Right renal pelvis (tissue), 4 donors: ENCODE results near the gene DOP1A. TPM values are rescaled to one million over a fixed set of nuclear protein-coding genes. Genes with fewer than 3 reads are reported as not detected.

Source experiments
- DNase-seq, 4 donors: peaks; one replicate each; pipeline ENCODE4 v3.0.0-alpha.2; 2013; ENCODE audit warnings: low read depth in 4 of 4, low spot score in 3 of 4, missing footprints in 1 of 4
- polyA plus RNA-seq, 4 donors: library from polyadenylated mRNA; unstranded; fragments of 120-200 nt; gene quantifications; one replicate each; pipeline ENCODE4 v1.2.1, GENCODE V29; 2013; ENCODE audit not compliant: insufficient read length in 4 of 4

Gene DOP1A
- polyA plus RNA-seq = 10 to 100 TPM; 30.4 to 40.5 (median 34.8) TPM

DNA sequence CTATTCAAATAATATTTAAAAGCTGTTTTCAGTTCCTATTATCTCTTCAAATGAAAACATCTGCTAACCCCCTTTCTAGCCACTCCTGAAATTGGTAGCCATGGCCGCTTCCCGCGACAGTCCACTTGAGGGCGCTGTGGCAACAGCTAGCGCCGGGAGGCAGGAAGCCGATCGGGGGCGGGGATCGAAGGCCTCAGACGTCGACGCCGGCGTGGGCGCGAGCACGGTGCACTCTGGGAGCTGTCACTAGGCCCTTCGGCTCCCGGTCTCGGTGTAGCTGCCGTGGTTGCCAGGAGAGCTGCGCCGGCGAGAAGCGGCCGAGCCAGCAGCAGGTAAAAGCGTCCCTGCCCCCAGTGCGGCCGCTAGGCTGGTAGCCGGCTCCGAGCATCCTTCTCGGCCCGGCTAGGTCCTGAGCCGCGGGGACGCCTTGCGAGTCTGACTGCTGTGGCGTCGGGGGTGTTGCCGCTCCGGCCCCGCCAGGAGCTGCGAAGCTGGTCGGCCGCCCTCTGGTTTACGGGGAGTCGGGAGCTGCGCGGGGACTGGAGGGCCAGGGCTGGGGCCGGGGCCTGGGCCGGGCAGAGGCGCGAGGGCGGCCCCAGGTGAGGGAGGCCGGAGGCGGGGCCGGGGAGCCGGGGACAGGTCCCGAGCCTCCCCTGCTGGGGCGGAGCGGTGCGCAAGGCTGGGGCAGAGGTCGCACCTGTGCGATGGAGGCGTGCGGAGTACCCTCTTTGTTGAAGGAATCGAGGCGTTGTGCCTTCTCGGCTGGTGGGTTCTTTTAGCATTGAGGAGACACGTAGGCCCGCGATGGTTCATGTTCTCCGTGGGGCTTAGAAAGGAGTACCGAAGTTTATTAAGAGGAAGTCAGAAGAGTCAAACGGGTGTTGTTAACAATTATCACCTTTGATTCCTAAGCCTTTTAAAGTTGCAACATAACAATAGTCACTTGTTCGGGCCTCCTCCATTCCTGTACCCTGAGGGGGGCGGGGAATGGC is at the start of gene DOP1A:
Gene DOP1A (plus strand): TSS at position 224 of the 992 bp plus-strand sequence. CDS start 29,307 bp downstream, outside the sequence.
- DNase-seq = peak; percentile 83 to 93 (median 87)

DNA sequence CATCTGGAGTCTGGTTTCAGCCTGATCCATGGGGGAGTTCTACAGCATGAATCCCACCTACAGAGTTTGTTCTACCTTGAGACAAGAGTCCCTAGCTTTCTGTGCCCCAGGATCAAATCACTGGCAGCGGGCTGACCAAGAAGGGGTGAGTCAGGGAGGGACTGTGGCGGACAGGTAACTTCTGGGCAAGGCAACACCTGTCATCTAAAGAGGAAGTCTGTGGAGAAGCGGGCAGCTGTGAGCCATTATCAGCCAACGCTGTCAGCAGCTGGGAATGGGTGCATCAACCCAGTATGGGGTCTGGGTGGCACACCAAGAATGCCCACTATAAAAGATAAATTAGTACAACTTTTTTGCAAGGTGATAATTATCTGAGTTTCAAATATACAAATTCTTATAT is 47.7 kb upstream of the DOP1A start:
- no peak for DNase-seq

GRCh38 chr6:83031689-83032088 is 35.8 kb upstream of the DOP1A start:
- no peak for DNase-seq

DNA sequence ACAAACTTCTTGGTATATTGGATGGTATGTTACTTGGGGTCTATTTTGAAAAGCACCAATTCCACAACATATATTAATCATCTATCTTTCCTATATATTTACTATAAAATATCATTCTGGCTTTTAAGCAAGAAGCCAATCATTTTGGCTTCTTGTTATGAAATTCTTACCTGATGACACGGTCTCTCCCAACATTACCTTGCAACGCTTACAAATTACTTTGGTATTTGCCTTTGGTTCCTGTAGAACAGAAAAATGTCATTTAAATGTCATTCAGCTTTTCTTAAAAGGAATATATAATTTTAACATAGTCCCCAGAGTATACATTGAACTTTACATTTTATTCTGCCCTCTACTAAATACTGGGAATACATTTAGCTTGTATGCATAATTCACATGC is 29.2 kb upstream of the DOP1A start:
- no peak for DNase-seq

- DNase-seq = no peak
These were observed 24.9 kb upstream of the DOP1A start for GRCh38 chr6:83042467-83043053.

GRCh38 chr6:83044091-83044768 is 23.2 kb upstream of the DOP1A start:
- DNase-seq = no peak

DNA sequence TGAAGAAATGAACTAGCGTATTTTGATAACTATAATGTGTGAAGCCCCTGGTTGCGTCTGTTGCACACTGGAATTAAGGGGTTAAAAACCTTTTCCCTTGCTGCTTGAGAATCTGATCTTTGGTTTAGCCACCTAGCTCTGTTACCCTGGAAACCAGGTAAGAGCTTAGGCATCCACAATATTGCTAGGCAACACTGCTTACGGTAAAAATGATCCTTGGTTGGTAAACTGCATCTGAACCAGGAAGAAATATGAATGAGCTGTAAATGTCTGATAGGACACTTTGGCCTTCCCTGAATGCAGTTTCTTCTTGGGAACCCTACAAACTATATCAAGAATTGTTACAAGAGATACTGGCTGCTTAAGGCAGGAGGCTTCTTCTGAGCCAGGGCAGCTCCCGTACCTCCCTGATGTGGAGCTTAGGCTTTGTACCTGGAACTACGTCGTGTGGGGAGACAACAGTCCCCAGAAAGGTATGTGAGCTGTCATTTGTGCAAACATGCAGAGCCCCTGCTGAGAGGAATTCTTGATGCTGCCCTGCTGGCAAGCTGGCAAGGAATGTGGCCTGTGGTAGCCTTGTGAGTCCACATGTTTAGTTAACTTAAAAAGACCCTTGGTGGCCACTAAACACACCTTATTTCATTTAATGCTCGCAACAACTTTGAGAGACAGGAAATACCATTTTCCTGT is 20.3 kb upstream of the DOP1A start:
- no peak for DNase-seq

DNA sequence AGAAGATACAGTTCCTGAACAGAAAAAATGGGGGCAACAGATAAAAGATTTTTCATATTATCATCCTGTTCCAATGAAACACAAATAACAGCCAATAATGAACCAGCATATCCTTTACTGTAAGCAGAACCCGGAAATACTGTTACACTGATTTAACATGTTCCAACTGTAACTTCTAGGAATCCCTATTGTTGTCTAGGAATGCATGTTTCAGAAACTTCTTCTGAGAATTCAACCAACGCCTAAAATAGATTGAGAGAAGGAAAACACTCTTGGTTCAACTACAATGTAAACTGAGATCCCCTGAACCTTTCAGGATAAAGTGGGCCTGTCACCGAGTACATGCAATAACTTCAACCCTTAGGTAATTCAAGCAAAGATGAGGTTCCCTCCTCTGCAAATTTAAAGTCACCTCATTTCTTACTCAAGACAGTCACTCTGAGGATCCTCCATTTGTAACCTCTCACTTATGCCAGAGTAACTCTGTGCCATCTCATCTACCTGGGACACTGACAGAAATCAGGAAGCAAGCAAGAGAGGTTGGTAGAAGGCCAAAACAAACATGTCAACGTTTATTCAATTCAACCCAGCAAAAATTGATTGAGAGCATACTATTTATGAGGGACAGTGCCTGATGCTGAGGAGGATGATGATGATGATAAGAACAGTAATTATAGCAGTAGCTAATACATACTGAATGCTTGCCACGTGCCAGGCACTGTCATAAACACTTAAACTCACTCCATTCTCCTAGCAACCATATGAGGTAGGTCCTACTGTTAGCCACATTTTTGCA is 15.9 kb upstream of the DOP1A start:
- no peak for DNase-seq

DNA sequence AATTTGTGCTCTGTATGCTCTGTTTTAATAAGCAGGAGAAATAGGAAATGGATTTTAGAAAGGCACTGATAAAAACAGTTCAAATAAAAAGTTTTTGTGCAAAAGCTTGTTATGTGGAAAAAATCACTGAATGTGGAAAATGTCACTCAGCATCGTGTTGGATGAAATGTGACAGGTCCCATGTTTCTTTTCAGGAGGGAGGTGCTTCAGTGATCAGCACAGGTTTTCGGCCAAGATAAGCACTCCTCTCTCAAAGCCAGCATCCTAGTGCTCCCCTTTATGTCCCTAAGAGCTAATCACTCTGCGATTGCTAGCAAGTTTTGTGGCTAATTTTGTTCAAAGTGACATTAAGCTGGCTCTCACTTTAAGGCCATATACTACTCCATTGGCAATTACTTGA is 13.8 kb upstream of the DOP1A start:
- no peak for DNase-seq

DNA sequence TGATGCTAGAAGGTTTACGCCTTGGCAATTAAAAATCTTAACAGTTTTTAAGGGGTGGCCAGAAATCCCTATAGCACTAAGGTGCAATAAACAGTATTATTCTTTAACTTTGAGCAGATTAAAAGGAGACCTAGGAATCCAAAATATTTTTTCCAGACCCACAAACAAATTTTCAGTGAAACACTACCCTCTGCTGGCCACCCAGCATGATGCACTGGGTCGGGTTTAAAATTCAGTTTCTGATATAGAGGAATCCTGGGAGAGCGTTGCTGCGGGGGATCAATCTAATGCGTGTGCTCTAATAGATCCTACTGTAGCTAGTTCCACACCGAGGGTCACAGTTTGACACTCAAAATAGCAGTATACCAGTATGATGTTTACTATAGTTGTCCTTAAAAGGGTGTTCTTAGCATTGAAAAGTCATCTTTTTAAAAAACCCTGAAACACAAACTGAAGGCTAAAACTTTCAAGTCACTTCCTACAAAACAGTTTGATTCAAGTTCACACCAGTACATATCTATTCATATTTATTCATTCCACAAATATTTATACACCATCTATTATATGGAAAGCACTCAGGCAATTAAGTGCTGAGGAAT is 12.0 kb upstream of the DOP1A start:
- peak in 1 of 4 donors; percentile 43 for DNase-seq

GRCh38 chr6:83057705-83058321 is 9.7 kb upstream of the DOP1A start:
- DNase-seq = peak in 1 of 4 donors; percentile 36

DNA sequence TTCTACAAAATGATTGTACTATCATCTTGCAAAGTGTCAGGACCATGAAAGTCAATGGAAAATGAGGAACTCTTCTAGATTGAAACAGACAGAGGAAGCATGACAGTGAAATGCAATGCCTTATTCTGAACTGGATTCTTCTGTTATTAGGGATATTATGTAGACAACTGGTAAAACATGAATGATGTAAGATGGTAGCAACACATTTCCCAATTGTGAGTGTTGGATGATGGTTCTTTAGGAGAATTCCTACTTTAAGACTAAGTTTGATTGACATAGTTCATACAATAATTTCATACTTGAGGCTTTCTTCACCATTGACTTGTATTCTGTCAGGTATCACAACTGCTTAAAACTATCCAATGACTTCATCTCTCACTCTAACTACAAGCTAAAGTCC is 6.3 kb upstream of the DOP1A start:
- DNase-seq = no peak

GRCh38 chr6:83062225-83062624 is 5.2 kb upstream of the DOP1A start:
- no peak for DNase-seq

- peak; percentile 75 to 78 (median 76) for DNase-seq
These were observed 1.8 kb upstream of the DOP1A start, which contains the start of gene UBE3D for GRCh38 chr6:83065511-83066192. UBE3D (minus strand) TSS chr6:83065841; CDS start chr6:83065718, 123 bp downstream.

- no peak for DNase-seq
These were observed 1.1 kb downstream of the DOP1A start for GRCh38 chr6:83068616-83069015.

DNA sequence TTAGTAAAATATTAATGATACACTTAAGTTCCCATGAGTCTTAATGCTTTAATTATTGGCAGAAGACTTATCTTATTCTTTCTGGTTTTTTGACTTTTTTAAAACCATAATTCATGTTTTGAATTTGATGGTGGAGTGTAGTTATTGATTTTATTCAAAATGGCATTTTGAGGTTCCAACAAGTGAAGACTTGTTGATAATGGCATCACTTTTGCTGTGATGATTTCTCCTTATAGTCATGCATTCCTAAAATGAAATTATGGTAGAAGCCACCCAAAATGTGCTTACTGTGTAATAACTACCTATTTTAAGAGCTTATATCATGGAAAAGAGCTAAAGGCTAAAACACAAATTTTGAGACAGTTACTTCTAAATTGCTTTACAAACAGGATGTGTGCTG is 2.2 kb downstream of the DOP1A start:
- DNase-seq = no peak

GRCh38 chr6:83071023-83071422 is 3.6 kb downstream of the DOP1A start:
- DNase-seq = no peak

GRCh38 chr6:83071707-83072106 is 4.2 kb downstream of the DOP1A start:
- DNase-seq = no peak
